Stimulated activated CD4-positive, alpha-beta T cell treated with anti-CD3 and anti-CD28 coated beads, Interleukin-2, amount 100 ng/mL, for 4 hours (primary cell): ENCODE data around the gene TRIM72.
"Not testable (repeated sequence)": the region's sequence is repeated elsewhere in the genome, so short reads cannot be mapped to it uniquely, and the experiment has no call there.

Experiments
- DNase-seq: peaks from one replicate; pipeline ENCODE4 v3.0.0-alpha.2; 2020; ENCODE audit warnings: low read depth

Gene TRIM72

DNA sequence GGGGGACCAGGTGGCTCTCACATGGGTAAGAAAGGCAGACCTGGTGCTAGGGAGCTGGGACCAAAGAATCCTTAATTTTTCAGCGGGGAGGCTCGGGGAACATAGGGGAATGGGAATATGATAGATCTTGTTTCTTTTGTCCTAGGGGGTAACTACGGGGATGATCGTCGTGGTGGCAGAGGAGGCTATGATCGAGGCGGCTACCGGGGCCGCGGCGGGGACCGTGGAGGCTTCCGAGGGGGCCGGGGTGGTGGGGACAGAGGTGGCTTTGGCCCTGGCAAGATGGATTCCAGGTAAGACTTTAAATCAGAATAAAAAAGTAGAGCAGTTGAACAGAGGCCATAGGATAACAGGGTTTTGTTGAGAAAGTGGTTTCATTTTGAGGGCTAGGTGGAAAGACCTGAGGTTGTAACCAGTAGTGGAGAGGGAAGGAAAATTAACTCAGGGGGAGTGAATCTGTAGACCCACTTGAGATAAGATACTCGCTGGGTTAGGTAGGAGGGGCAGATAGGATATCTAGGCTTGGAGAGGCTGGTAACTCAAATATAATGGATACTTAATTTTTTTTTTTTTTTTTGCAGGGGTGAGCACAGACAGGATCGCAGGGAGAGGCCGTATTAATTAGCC, 23.0 kb upstream of the TRIM72 start:
- no peak for DNase-seq

DNA sequence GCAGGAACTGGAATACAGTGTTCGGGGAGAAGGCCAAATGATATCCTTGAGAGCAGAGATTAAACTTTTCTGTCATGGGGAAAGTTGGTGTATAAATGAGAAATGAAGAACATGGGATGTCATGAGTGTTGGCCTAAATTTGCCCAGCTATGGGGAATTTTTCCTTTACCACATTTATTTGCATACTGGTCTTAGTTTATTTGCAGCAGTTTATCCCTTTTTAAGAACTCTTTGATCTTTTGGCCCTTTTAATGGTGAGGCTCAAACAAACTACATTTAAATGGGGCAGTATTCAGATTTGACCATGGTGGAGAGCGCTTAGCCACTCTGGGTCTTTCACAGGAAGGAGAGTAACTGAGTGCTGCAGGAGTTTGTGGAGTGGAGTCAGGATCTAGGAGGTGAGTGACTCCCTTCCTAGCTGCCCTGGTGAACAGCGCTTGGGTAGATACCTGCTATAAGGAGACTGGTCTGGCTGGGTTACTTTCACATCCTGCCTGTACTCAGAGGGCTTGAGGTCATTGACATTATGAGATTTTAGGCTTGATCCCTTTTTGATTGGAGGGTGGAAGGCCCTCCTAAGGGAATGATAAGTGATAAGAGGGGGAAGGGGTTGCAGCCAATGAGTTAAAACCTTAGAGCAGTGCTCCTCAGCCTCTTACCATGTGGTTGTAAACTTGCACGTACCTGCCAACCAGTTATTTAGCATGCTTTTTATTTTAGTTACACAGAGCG, 22.1 kb upstream of the TRIM72 start:
- DNase-seq, result no peak

DNA sequence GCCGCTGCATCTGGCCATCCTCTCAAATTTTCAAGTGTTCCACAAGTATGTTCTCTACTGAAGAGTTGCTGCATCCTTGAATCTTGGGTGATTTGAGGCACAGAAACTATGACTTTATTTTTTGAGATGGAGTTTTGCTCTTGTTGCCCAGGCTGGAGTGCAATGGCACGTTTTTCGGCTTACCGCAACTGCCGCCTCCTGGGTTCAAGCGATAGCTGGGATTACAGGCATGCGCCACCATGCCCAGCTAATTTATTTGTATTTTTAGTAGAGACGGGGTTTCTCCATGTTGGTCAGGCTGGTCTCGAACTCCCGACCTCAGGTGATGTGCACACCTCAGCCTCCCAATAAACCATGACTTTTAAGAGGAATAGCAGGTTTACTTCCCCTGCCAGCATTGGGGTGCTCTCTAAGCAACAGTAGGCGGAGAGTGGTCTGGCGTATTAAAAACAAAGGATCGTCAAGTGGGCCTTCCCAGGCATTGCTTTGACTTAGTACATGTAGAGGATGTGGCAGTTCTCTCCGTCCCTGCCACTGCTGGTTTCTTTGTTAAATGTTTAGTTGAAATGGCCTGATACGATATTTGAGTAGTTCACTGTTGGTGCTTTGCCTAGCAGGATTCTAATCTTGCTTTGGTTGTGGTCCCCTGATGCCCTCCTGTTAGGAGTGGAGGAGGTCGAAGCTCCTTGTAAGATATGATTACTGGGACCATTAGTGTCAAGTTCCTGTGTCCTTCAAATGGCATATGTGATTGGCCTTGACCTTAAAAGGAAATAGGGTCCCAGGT, 20.9 kb upstream of the TRIM72 start:
- no peak for DNase-seq

DNA sequence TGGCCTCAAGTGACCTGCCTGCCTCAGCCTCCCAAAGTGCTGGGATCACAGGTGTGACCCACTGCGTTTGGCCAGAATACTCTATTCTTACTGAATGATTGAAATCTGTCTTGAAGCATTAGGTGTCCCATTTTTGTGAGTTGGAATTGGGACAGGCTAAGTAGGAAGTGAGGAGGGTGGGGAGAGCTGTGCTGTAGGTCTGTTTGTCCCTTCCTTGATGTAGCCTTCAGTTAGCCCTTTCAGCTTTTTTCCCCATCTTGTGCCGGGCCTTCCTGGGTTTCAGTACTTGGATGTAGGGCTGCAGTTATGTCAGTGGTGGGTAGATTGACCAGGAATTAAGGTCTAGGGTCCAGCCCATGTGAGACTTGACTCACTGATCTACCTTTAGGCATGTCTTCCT, 20.0 kb upstream of the TRIM72 start:
- DNase-seq, result no peak

DNA sequence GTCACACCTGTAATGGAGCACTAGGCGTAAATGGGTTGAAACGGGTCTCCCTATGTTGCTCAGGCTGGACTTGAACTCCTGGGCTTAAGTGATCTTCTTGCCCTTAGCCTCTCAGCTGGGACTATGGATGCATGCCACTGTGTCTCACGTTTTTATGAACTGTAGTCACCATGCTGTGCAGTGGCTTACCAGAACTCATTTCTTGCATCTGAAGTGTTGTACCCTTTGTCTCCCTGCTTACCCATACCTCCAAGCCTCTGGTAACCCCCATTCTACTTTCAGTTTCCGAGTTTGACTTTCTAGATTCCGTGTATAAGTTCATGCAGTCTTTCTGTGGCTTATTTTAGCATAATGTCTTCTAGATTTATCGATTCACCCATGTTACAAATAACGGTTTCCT, 19.0 kb upstream of the TRIM72 start:
- DNase-seq, result no peak

DNA sequence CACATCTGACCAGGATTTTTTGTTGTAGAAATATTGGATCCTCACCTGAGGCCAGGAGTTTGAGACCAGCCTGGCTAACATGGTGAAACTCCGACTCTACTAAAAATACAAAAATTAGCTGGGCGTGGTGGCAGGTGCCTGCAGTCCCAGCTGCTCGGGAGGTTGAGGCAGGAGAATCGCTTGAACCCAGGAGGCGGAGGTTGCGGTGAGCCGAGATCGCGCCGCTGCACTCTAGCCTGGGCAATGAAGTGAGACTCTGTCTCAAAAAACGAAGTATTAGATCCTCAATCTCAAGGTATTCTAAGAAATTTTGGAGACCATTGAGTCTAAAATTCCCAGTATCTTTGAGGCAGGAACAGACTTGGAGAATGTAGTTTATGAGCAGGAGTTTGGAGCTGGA, 18.1 kb upstream of the TRIM72 start:
- not testable (repeated sequence) for DNase-seq

DNA sequence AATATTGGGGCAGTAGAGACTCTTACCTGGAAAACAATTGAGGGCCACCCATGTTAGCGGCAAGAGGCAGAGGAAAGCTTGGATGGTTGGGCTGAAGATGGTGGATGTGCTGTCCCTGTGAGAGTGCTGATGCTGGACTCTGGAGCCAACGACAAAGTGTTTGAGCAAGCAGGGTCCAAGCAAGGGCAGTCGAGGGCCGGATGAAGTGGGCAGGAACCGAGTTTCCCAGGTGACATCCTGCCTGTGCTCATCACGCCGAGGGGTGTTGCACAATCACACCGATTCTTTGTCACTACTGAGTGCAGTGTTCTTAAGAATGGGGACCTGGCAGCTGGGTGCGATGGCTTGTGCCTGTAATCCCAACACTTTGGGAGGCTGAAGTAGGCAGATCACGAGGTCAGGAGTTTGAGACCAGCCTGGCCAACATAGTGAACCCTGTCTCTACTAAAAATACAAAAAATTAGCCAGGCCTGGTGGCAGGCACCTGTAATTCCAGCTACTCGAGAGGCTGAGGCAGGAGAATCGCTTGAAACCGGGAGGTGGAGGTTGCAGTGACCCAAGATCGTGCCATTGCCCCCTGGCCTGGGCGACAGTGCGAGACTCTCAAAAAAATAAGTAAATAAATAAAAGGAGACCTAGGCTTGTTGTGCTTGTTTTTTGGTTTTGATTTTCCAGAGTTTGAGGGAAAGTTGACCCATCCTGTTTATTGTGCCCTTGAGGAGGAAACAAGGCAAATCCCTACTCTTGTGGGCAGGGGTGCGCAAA, 17.4 kb upstream of the TRIM72 start:
- DNase-seq, result no peak

DNA sequence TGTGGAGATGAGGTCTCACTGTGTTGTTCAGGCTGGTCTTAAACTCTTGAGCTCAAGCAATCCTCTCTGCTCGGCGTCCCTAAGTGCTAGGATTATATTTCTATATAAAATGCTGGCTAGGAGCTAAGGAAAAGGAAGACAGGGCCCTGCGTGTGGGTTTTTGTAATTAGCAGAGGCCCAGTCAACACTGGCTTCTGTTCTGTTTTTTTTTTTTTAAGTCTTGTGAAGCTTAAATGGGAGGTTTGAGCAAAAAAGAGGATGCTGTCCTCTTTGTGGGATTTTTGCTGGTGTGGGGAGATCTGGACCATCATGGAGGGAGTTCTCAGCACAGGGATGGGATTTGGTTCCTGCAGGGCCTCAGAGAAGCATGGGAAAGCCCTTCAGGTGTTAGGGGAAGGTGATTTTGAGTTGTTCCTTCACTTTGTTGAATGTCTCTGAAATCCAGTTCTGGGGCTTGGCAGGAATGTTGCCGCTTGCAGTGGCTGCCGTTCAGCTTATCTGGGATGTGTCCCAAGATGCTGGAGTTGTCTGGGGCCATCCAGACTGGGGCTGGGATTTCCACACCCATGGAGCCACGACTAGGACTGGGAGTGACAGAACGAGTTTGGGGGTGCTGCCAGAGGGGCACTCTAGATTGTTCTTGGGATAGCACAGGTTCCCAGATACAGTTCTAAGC, 15.6 kb upstream of the TRIM72 start:
- no peak for DNase-seq

DNA sequence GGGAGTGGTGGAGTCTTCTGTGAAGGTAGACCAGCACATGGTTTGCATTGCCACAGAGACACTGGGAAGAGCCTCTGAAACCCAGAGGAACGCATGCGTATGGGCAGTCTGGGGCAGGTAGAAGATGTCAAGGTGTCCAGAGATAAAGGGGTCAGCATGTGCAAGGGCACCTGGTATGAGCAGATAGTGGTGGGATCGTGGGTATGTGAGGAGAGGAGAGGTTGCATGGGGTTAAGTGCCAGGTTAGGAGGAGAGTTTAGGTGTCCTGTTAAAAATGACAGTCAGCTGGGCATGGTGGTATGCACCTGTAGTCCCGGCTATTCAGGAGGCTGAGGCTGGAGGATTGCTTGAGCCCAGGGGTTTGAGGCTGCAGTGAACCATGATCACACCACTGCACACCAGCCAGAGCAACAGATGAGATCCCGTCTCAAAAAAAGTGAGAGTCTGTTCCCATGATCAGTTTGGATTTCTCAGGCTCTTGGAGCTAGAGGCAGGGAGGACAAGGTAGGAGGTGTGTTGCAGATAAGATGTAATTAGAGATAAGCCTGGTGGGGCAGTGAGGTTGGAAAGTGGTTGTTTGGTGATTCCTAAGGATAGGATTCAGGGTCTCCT, 14.4 kb upstream of the TRIM72 start:
- DNase-seq, result no peak

DNA sequence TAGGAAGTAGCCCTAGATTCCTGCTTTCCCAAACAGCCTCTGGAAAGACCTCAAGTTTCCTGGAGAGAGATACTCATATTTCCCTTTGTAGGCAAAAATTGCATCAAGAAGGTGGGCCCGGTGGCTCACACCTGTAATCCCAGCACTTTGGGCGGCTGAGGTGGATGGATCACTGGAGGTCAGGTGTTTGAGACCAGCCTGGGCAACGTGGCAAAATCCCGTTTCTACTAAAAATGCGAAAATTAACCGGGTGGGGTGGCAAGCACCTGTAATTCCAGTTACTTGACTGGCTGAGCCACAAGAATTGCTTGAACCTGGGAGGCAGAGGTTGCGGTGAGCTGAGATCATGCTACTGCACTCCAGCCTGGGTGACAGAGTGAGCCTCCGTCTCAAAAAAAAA, 13.8 kb upstream of the TRIM72 start:
- not testable (repeated sequence) for DNase-seq

DNA sequence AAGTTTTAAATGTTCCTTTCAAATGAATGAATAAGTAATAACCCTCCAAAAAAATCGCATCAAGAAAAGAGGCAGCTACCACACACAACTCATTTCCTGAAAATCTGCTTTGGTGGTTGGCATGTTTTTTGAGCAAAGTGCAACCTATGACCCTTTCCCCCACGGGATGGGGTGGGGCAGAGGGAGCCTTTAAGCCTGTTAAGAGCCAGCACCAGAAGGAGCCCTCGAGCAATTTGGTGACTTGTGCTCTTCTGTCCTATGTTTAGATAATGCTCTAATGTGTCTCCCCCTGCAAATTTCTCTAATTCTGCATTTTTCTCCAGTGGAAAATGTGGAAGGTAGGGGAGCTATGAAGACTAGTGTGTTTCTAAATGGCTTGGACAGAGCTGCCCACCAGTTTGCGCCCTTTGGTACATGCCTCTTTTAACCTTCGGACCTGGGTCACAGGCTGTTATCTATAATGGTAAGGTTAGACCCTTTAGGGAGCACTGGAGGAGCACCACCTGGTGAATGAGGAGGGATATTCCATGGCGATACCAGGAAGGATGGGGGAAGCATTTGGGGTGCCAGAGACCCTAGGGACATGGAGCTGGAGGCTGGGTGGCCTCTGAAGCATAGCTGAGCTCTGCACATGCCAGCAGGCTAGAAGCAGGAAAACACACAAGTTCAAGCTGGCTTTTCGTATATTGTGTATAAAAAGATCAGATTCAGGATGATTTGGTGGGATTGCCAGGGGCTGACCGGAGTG, 12.9 kb upstream of the TRIM72 start:
- no peak for DNase-seq

DNA sequence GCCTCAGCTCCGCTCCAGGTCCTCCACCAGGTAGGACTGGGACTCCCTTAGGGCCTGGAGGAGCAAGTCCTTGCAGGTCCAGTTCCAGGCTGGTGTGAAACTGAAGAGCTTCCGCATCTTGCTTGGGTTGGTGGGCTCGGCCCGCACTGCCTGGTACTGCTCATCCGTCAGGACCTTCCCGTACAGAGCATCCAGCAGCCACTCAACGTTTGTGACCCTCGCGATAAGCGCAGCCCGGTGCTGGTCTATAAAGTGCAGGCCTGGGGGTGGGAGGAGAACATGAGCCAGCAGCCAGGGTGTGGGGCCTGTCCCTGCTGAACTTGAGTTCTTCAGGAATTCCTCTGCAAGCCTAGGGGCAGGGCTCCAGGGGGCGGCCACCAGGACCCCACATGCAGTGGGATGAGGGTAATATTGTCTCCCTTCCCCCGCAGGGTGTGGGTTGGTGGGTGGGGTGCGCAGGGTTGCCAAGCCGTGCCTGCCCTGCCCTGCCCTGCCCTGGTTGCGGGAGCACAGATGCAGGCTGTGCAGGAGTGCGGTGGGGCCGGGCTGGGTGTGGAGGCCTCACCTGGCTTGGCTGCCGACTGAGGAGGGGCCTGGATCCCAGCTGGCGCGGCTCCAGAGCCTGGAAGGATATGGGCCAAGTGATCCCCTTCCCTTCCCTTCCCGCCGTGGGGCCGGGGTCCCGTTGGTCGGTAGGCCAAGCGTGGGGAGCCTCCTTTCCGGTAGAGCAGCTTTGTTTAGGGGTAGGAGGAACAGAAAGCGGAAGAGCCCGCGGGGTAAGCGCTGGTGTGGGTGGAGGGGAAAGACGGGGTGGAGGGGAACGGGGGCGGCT, 12.1 kb upstream of the TRIM72 start:
- peak; percentile 33 for DNase-seq

DNA sequence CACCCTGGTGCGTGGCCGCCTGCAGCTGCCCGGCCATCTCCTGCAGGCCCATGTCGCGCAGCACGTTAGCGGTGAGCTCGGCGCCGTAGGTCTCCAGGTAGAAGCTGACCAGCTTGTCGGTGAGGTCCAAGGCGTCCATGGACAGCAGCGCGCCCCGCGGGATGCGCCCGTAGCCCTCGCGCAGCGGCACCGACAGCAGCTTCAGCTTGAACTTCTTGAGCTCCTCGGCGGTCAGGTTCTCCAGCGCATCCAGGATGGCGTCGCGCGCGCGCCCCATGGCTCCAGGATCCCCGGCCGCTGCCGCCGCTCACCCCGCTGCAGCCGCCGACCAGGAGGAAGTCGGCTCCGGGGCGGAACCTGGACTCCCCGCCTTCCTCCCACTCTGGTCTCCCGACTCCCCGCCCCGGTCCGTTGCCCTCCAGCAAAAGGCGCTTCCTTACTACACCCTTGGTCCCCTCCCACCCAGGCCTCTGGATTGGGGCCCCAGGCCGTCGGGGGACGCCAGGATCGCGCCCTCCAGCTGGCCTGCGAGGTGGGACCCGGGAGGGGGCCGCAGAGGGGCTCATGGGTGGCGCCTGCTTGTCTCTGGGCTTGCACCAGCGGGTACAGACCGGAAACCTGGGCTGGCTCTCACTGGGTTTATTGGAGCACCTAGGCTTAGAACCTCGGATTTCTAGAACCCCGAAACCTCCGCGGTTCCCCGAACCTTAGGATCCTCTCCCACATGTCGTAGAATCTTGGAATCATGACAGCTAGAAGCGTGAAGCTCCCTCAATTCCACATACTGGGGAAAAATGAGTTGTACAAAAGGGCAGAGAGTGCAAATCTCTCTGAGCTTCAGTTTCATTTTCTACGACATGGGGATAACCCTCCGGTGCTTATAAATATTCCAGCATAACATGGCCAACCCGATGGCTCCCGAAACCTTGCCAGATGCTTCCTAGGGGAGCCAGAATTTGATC, 11.2 kb upstream of the TRIM72 start, which contains the start of gene PYCARD:
PYCARD (minus strand) TSS at position 347 of the 962 bp plus-strand sequence; CDS start at position 277, 70 bp downstream.
- no peak for DNase-seq

DNA sequence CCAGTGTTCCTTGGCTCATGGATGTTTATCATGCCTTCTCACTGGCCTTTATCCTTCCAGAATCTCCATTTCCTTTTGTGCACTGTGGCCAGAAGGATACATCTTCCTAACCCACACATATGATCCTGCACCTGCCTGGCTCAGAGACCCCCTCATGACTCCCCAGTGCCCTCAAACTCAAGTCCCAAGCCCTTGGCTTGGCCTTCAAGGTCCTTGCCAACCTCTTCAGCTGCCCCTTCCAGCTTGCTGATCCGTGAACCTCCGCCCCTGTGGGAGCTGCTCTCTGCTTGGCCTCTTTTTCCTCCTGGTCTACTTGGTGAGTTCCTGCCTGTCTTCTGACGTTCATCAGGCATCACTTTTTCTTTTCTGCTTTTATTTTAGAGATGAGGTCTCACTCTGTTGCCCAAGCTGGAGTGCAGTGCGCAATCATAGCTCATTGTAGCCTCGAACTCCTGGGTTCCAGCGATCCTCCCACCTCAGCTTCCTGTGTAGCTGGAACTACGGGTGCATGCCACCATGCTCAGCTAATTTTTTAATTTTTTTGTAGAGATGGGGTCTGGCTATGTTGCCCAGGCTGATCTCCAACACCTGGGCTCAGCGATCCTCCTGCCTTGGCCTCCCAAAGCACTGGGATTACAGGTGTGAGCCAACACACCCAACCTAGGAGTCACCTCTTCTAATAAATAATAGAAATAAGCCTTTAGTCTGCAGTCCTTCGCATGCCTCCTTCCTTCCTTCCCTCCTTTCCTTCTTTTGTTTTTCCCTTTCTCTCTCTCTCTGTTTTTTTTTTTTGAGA, 8.8 kb upstream of the TRIM72 start:
- no peak for DNase-seq

DNA sequence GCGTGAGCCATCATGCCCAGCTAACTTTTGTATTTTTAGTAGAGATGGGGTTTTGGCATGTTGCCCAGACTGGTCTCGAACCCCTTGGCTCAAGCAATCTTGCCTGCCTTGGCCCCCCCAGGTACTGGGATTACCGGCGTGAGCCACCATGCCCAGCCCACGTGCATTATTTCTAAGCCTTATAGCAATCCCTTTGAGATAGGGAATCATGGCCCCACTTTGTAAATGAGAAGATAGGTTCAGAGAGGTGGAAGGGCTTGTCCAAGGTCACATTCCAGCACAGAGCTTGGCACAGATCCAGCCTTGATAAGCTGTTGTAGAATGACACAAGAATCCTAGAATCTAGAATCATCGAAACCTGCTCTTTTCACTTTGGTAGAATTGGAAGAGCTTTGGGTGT, 7.1 kb upstream of the TRIM72 start:
- no peak for DNase-seq

DNA sequence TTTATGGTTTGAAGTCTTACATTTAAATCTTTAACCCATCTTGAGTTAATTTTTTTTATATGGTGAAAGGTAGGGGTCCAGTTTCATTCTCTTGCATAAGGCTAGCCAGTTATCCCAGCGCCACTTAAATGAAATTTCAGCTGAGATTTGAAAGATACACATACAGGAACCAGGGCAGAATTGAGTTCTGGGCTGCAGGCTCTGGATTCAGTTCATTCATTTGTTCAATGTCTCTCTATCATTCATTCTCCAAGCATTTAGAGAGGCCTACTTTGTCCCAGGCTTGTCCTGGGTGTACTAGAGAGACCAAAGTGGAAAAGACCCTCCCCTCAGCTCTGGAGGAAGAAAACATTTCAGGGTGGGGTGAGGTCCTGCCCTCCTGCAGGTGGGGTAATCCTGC, 577 bp upstream of the TRIM72 start:
- DNase-seq, result no peak

DNA sequence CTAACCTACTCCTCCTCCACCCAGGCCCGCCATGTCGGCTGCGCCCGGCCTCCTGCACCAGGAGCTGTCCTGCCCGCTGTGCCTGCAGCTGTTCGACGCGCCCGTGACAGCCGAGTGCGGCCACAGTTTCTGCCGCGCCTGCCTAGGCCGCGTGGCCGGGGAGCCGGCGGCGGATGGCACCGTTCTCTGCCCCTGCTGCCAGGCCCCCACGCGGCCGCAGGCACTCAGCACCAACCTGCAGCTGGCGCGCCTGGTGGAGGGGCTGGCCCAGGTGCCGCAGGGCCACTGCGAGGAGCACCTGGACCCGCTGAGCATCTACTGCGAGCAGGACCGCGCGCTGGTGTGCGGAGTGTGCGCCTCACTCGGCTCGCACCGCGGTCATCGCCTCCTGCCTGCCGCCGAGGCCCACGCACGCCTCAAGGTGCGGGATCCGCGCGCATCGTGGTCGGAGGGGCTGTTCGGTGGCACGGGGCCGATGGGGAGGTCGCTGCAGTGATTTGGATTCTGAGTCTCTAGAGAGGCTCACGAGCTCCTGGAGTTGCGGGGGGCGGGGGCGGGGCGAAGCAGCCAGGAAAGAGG, 878 bp downstream of the TRIM72 start:
- DNase-seq, result no peak
